HUES6 (cell line): ENCODE data around the gene AUH.

Experiments used
- H3K27ac ChIP-seq: 2 replicates; pipeline ENCODE4 v1.7.0; 2013; ENCODE audit warnings: low read depth, mild to moderate bottlenecking, low read length, inconsistent platforms
- H3K27me3 ChIP-seq: 2 replicates; pipeline ENCODE4 v1.6.1; 2013; ENCODE audit warnings: low read length; ENCODE audit not compliant: control insufficient read depth, insufficient read depth
- H3K36me3 ChIP-seq: 2 replicates; pipeline ENCODE4 v1.6.1; 2013; ENCODE audit warnings: low read length; ENCODE audit not compliant: control insufficient read depth, insufficient read depth
- H3K4me1 ChIP-seq: 2 replicates; pipeline ENCODE4 v1.6.1; 2013; ENCODE audit warnings: low read length; ENCODE audit not compliant: control insufficient read depth, insufficient read depth
- H3K4me3 ChIP-seq: 2 replicates; pipeline ENCODE4 v1.5.1; 2013; ENCODE audit warnings: low read depth, low read length
- H3K9ac ChIP-seq: one replicate; pipeline ENCODE4 v1.6.1; 2013; ENCODE audit warnings: mild to moderate bottlenecking, low read length
- H3K9me3 ChIP-seq: 2 replicates; pipeline ENCODE4 v1.6.1; 2013; ENCODE audit warnings: low read depth, low read length; ENCODE audit not compliant: control insufficient read depth, insufficient read depth

The AUH gene

DNA sequence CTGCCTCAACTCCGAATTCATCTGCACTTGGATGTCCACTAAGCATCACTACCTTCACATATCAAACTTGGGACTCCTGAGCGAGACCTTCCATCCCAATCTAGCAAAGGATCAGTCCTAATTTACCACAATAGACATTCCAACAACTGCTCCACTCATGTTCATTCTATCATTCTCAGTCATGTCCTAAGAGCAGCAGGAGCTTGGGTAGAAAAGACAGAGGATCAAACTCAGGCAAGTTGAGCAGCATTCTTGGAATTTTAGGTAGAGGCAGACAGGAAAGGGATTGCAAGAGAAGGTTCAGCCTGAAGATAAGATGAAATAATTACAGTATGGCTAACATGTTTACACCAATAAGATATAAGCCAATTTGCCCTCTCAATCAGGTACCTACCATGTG is 51.7 kb downstream of the AUH start:
- H3K27me3 ChIP-seq = no peaks in the 10 kb centered on the region
- H3K27ac ChIP-seq = no peak overlapping the region
- H3K9me3 ChIP-seq = no peaks in the 10 kb centered on the region
- H3K4me3 ChIP-seq = no peak overlapping the region
- no peaks in the 10 kb centered on the region for H3K36me3 ChIP-seq
- no peaks in the 10 kb centered on the region for H3K4me1 ChIP-seq
- H3K9ac ChIP-seq = no peak overlapping the region

GRCh38 chr9:91308191-91308590 is 53.5 kb downstream of the AUH start:
- Histone ChIP-seq H3K36me3 (no peaks in the 10 kb centered on the region), H3K9ac (no peak overlapping the region), H3K27me3 (no peaks in the 10 kb centered on the region), H3K27ac (no peak overlapping the region), H3K9me3 (no peaks in the 10 kb centered on the region), H3K4me1 (peaks cover 9% of the 10 kb centered on the region), H3K4me3 (no peak overlapping the region)

DNA sequence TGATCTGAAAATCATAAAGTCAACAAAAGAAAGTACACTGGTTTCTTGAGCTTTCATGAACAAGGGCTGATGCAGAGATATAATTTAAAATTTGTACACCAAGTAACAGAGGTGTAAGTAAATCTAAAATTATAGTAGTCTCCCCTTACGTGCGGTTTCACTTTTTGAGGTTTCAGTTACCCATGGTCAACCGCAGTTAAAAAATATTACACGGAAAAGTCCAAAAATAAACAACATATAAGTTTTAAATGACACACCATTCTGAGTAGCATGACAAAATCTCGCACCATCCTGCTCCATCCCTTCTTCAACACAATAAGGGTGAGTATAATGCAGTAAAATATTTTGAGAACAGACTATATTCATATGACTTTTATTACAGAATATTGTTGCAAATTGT is 54.4 kb downstream of the AUH start:
- Histone ChIP-seq H3K27me3 (no peaks in the 10 kb centered on the region), H3K4me3 (no peak overlapping the region), H3K4me1 (peaks cover 9% of the 10 kb centered on the region), H3K9ac (no peak overlapping the region), H3K36me3 (no peaks in the 10 kb centered on the region), H3K9me3 (no peaks in the 10 kb centered on the region), H3K27ac (no peak overlapping the region)

DNA sequence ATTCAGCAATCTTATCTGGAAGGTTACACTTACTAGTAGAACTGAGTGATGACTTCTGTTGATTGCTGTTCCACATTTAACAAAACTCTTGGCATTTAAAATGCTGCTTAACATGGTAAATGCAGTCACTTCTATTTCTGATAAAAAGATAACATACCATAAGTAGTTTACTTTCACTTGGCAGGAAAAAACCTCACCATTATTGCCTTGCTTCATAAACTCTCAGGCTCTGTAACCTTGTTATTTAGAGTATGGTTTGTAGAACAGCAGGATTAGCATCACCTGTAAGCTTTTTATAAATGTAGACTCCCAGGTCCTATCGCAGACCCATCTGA is 55.5 kb downstream of the AUH start:
- Histone ChIP-seq H3K36me3 (no peaks in the 10 kb centered on the region), H3K27me3 (no peaks in the 10 kb centered on the region), H3K27ac (no peak overlapping the region), H3K9ac (no peak overlapping the region), H3K4me3 (no peak overlapping the region), H3K9me3 (no peaks in the 10 kb centered on the region), H3K4me1 (peaks cover 9% of the 10 kb centered on the region)

GRCh38 chr9:91305596-91306295 is 56.0 kb downstream of the AUH start:
- Histone ChIP-seq H3K27ac (no peak overlapping the region), H3K9me3 (no peaks in the 10 kb centered on the region), H3K4me1 (peaks cover 9% of the 10 kb centered on the region)

DNA sequence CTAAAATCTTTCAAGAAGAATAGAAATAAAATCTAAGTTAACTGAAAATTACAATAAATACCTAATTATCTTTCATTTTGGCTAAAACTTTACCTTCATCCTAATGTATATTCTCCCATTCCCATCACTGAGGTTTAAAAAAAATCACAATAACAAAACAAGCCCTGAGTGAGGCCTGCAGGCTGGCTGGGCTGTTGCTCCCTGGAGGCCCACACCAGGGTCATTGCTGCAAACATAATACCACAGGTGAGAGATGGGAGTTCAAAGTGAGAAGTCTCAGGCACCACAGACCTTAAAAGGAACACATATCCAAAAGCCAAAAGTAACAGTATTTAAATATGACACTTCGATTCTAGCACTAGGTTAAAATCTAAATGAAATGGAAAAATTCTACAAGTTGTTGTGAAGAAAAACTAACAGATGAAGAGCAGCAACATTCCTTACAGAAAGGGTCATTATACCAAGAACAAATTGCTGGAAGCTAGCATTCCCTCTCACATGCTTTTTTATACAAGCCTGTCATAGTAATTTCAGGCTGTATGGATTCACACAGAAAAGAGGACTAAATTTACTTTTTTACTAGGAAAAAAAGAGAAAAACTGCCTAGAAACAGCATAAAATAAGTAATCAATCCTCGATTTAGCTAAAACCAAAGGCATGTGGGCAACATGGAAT is 57.8 kb downstream of the AUH start:
- Histone ChIP-seq H3K27me3 (no peaks in the 10 kb centered on the region), H3K9ac (no peak overlapping the region), H3K4me3 (no peak overlapping the region), H3K9me3 (no peaks in the 10 kb centered on the region), H3K36me3 (no peaks in the 10 kb centered on the region), H3K4me1 (peaks cover 9% of the 10 kb centered on the region), H3K27ac (no peak overlapping the region)

More at GRCh38 chr9:91305596-91306295, 56.0 kb downstream of the AUH start:
- no peaks in the 10 kb centered on the region for H3K27me3 ChIP-seq
- no peaks in the 10 kb centered on the region for H3K36me3 ChIP-seq
- H3K4me3 ChIP-seq = no peak overlapping the region
- H3K9ac ChIP-seq = no peak overlapping the region

DNA sequence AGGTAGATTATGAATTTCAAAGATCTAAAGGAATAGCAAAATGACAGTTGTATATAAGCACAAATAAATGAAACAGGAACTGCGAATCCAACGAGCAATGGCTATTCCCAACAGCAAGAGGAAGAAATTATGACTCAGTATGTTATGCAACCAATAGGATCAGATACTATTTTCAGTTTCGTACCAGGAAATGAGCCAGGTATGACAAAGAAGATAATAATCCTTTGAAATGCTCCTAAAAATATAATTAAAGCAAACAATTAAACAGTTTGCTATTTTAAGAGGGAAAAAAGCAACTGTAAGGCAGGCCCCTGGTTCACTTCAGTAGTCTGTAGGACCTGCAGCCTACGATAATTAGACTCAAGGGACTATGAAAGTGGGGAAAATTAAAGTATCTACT is 58.9 kb downstream of the AUH start:
- no peak overlapping the region for H3K9ac ChIP-seq
- no peaks in the 10 kb centered on the region for H3K9me3 ChIP-seq
- H3K27ac ChIP-seq = no peak overlapping the region
- no peak overlapping the region for H3K4me3 ChIP-seq
- peaks cover 9% of the 10 kb centered on the region for H3K4me1 ChIP-seq
- H3K36me3 ChIP-seq = no peaks in the 10 kb centered on the region
- H3K27me3 ChIP-seq = no peaks in the 10 kb centered on the region

DNA sequence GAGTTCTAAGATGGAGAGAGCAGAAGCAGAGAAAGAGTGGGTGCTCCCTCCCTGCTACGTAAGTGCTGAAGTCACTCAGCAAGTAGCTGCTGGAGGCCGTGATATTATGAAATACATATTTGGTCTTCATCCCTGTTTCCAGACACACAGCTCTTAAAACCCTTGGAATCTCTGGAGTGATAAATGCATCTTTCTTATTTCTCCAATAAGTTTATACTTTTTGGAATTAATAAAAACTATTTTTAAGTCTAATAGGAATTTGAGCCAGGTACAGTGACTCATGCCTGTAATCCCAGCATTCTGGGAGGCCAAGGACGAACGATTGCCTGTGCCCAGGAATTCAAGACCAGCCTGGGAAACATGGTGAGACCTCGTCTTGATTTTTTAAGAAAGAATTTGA is 60.6 kb downstream of the AUH start:
- H3K9ac ChIP-seq = no peak overlapping the region
- H3K9me3 ChIP-seq = no peaks in the 10 kb centered on the region
- peaks cover 9% of the 10 kb centered on the region for H3K4me1 ChIP-seq
- H3K4me3 ChIP-seq = no peak overlapping the region
- H3K36me3 ChIP-seq = peaks cover 8% of the 10 kb centered on the region
- H3K27ac ChIP-seq = no peak overlapping the region
- H3K27me3 ChIP-seq = no peaks in the 10 kb centered on the region

- Histone ChIP-seq H3K9ac (no peak overlapping the region), H3K4me1 (no peaks in the 10 kb centered on the region), H3K27ac (no peak overlapping the region), H3K9me3 (no peaks in the 10 kb centered on the region), H3K4me3 (no peak overlapping the region), H3K36me3 (peaks cover 31% of the 10 kb centered on the region), H3K27me3 (no peaks in the 10 kb centered on the region)
Measured at GRCh38 chr9:91298311-91298710, 63.4 kb downstream of the AUH start.

DNA sequence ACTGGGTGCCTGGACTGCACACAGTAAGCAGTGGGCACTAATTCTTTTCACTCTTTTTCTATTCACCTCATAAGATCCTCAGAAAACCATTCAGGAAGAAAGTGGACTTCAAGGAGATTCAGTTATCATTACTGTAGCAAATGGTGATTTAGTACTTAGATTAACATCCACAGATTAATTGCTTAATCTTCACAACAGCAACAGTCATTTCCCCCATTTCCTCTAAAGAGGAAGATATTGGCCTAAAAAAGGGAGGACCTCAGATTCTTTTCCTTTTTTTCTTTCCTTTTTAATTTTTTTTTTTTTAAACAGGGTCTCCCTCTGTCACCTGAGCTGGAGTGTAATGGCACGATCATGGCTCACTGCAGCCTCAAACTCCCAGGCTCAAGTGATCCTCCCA is 64.4 kb downstream of the AUH start:
- H3K4me3 ChIP-seq = no peak overlapping the region
- H3K9me3 ChIP-seq = no peaks in the 10 kb centered on the region
- H3K9ac ChIP-seq = no peak overlapping the region
- H3K4me1 ChIP-seq = no peaks in the 10 kb centered on the region
- H3K36me3 ChIP-seq = peaks cover 41% of the 10 kb centered on the region
- H3K27ac ChIP-seq = no peak overlapping the region
- no peaks in the 10 kb centered on the region for H3K27me3 ChIP-seq

DNA sequence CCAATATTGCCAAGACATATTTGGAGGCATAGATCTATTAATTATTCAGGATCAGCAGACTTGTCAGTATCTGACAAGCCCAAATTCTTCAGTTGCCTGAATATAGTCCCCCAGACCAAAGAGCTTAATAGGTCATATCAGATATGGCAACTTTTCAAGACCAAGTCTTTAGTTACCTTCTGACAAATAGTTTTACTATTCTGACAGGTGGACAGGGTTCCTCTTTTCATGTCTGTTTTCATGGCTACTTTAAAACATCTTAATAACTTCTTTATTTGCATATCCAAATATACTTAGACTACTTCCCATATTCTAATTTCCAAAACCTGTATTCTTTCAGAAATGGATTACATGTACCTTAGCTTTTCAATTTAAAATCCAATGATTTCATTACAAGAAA is 65.4 kb downstream of the AUH start:
- Histone ChIP-seq H3K4me1 (no peaks in the 10 kb centered on the region), H3K27ac (no peak overlapping the region), H3K36me3 (peaks cover 42% of the 10 kb centered on the region), H3K4me3 (no peak overlapping the region), H3K27me3 (no peaks in the 10 kb centered on the region), H3K9me3 (no peaks in the 10 kb centered on the region), H3K9ac (no peak overlapping the region)
